ENCODE results near the gene SLC25A25.

The SLC25A25 gene

DNA sequence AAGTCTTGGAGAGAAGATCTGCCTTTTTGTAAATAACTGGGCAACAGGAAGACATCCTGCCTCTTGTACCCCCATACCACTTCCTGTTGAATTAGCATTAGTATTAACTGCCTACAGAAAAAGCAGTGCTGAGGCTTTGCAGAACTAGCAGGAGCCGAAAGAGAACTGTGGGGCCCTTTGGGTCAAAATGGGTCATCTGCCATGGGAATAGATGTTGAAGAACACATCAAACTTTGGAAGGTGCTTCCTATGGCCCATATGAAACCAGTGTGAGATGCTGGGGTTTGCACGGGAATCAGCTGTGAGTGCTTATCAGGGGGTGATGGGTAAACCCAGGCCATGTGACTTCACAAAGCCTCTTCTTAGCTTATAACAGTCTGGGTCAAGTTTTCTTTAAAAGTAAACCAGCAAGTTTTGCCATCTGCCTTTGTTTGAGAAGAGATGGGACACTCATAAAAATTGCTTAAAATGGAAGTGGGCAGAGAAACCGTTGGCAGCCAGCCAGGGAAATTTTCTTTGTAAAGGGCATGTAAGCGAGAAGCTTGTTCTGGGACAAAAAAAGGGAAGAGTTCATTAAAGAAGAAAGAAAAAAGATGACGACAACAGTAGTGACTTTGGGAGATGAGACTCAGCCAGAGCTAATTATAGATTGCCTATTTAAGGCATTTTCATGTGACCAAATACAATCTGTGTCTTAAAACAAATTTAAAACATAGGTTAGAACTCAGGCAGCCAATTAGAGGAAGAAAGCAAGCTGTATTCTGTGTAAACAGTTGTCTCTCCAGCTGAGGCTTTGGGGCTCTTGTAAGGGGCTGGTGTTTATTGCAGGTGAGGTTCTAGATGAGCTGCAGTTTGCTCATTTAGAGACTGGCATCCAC is 4.4 kb downstream of the SLC25A25 start:
- DNase-seq (ENCODE audit: low read depth in 2 of 2) = peak; percentile 23 to 30

DNA sequence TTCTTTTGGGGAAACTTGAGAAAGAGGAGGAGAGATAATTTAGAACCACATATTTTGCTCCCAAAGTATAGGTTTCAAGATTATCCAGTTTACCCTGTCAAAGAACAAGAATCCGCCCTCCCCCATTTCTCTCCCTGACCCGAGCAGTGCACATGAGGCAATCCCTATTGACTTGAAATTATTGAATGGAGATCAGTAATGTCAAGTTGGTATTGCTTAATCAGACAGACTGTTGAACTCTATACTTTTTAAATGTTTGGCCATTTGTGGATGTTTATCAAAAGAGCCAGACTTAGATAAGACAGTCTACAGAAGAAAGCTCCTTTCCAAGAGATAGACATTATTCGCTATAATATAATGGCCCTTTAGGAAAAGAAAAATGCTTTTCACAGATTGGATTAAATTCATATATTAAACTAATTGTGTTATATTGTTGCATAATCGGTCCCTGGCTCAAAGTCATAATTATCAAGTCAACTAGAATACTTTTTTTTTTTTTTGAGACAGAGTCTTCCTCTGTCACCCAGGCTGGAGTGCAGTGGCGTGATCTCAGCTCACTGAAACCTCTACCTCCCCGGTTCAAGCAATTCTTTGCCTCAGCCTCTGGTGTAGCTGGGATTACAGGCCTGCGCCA is 5.3 kb downstream of the SLC25A25 start:
- no peak for DNase-seq (ENCODE audit: low read depth in 2 of 2)

DNA sequence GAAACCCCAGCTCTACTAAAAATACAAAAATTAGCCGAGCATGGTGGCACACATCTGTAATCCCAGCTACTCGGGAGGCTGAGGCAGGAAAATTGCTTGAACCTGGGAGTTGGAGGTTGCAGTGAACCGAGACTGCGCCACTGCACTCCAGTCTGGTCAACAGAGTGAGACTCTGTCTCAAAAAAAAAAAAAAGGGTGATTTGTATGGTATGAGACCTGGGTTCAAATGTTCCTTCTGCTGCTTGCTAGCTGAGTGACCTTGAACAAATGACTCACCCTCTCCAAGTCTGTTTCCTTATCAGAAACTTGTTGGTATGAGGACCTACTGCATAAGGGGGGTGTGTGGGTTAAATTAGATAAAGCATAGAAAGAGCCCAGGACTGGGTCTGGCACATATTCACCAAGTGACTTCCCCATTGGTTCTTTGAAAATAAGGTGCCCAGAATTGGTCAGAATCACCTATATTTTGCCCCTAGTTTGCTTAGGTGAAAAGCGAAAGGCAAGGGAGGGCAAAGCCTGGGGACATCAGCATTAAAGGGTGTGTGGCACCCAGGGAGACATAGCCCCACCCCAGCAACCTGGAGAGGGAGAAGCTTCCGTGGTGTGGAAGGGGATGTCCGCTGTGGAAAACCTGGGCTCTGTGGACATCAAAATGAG is 9.9 kb downstream of the SLC25A25 start:
- no peak for DNase-seq (ENCODE audit: low read depth in 2 of 2)

DNA sequence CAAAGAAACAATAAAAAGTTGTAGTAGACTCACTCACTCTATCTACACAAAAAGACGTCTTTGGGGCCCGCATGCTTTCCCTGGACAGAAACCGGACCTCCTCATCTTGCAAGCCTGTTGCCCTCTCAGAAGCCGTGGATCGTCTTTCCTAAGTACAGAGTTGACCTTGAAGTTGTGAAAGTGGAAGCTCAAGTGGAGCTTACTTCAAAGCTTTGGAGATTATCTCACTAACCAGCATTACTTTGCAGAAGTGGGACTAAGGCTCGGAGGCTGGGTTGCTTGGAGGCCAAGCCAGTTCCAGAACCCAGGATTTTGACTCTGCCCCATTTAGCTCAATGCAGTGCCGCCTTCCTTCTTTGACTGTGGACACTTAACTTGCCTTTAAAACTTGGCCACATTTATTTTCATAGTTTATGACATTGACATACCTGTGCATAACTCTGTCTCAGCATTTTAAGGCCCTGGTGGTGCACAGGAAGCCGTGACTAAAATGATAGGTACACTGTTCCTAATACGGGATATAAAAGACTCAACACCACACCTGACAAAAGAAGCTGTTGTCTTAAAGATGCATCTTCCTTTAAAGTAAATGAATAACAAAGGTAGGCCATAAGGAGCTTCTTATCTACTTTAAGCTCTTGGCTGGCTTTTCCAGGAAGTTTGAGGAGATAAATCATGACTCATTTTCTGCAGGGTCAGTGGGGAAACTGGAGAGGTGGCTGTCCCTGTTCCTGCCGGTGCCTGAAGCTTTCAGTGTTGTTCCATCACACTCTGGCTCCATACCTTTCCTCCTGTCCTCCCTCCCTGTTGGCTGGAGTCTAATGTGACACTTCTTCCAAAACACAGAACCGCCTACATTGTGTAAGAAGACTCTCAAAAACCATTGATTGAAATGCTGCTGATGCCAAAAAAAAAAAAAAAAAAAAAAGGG is 10.7 kb downstream of the SLC25A25 start:
- no peak for DNase-seq (ENCODE audit: low read depth in 2 of 2)

DNA sequence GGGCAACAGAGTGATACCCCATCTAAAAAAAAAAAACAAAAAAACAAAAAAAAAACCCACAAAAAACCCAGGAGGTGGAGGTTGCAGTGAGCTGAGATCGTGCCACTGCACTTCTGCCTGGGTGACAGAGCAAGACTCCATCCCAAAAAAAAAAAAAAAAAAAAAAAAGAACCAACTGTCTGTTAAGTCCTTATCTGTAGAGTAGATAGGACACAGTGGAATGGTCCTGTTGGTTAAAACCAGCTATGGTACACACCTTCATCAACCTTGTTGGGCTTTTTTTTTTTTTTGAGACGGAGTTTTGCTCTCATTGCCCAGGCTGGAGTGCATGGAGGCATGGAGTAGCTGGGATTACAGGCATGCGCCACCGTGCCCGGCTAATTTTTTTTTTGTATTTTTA is 12.2 kb downstream of the SLC25A25 start:
- DNase-seq (ENCODE audit: low read depth in 2 of 2) = no peak

DNA sequence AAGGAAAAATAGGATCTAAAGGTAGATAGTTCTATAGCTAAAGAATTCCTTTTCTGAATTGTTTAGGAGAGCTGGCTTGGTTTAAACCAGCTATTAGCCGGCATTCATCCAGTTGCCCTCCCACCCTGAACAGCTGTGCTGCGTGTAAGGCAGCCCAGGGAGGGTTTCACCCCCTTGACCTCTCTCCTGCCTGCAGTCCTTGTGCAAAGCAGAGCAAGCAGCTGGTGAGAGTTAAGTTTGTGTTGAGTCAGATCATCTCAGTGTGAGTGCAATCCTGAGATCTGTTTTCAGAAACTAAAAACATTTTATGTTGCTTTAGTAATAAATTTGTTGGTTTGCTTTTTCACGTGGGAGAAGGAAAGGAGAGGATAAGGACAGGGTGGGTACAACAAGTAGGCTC is 13.0 kb downstream of the SLC25A25 start:
- no peak for DNase-seq (ENCODE audit: low read depth in 2 of 2)

DNA sequence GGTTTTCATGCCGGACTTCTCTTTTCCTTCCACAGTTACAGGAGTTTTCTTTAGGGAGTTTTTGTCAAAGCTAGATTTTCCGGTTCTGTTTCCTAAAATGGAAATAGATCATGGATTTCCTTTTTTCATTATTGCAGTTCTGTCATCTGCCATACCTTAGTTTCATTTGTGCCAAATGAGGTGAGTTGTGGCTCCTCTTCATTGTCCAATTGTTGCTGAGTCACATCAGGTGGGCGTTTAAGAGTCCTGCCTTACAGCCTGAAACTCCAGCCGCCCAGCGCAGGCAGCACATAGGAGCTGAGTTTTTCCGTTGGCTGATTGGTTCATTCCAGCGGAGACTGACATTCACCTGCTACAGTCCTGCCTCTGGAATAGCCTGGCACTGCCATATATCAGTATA is 14.1 kb downstream of the SLC25A25 start:
- DNase-seq (ENCODE audit: low read depth in 2 of 2) = no peak

DNA sequence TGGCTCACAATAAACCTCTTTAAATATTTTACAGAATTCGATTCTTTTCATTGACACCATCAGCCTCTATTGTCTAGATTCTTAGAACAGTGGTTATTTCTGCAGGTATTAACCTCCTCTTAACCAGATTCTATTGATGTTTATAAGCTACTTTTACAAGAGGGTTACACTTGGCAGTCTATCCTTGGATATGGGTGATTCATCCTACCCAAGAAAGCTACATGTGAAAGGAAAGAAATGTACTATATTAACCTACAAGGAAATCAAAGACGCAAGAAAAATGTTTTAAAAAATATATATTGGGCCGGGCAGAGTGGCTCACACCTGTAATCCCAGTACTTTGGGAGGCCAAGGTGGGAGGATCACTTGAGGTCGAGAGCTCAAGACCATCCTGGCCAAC is 16.7 kb downstream of the SLC25A25 start:
- DNase-seq (ENCODE audit: low read depth in 2 of 2) = no peak

DNA sequence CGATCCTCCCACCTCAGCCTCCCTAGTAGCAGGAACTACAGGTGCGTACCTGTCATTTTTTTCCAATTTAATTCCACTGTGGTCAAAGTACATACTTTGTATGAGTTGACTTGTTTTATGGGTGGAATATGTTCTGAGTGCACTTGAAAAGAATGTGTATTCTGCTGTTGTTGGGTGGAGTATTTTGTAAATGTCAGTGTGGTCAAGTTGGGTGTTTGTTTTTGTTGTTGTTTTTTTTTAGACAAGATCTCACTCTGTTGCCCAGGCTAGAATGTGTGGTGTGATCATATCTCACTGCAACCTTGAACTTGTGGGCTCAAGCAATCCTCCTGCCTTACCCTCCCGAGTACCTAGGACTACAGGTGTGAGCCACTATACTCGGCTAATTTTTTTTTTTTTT is 17.9 kb downstream of the SLC25A25 start:
- DNase-seq (ENCODE audit: low read depth in 2 of 2) = no peak

DNA sequence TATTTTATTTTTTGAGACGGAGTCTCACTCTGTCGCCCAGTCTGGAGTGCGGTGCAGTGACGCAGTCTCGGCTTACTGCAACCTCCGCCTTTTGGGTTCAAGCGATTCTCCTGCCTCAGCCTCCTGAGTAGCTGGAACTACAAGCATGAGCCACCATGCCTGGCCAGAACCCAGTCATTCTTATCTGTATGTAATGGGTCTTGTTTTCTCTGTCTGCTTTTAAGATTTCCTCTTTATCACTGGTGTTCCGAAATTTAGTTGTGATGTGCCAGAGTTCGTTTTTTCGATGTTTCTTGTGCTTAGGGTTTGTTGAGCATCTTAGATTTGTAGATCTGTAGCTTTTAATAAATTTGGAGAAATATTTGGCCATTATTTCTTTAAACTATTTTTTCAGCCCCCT is 19.2 kb downstream of the SLC25A25 start:
- DNase-seq (ENCODE audit: low read depth in 2 of 2) = no peak

DNA sequence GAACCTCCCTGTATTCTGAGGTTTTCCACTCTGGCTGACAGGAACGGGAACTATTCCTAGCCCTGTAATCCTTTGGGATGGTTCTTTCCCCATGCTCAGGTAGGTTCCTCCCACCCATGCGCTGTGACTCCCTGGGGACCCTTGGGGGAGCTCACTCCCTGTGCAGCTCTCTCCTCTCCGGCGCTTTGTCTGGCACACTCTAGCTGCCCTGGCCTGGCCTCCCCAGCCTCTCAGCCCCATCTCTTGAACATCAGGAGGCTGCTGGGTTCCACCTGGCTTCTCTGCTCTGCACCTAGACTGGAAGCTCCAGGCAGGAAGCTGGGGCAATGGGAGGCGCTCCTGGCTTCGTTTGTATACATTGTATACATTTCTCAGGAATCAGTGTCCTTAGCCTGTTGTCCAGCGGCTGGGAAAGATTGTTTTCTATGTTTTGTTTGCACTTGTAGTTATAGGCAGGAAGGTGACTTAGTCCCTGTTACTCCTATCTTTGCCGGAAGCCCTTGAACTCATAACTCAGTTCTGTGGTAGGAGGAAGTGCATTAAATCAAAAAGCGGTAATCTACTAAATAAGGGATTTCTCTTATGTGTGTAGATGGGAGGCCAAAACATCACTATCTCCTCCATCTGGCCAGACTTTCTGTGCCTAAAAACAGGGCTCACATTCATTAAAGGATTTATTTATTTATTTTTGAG is 20.4 kb downstream of the SLC25A25 start:
- no peak for DNase-seq (ENCODE audit: low read depth in 2 of 2)

DNA sequence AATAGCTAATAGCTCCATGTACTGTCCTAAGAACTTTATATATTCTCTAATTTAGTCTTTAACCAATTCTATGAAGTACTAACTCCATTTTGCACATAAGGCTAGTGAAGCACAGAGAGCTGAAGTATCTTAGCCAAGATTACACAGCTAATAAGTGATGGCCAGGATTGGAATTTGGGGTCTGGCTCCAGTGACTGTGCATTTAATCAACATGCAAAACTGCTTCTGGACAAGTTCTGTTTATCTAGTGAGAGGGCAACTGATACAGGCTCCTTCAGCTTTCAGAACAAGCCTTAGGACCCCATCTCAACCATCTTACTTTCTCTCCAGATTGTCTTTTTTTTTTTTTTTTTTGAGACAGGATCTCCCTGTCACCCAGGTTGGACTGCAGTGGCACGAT is 21.3 kb downstream of the SLC25A25 start:
- DNase-seq (ENCODE audit: low read depth in 2 of 2) = no peak

DNA sequence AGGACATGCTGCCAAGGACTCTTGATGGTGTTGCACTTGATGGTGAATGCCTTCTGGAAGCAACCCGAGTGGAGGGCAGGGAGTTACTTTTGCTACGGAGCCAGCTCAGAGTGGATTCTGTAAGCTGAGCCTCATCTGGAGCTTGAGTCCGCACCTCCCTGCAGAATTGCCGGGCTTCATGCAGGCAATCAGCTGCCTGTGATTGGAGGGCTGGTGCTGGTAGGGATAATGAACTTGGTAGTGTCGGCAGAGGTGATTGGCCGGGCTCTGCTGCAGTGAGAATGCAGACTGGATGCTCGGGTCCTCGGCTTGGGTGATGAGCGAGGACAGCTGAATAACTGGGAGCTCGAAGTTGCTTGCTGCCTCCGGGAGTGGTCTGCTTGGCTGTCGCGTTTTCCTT is 23.1 kb downstream of the SLC25A25 start:
- no peak for DNase-seq (ENCODE audit: low read depth in 2 of 2)

DNA sequence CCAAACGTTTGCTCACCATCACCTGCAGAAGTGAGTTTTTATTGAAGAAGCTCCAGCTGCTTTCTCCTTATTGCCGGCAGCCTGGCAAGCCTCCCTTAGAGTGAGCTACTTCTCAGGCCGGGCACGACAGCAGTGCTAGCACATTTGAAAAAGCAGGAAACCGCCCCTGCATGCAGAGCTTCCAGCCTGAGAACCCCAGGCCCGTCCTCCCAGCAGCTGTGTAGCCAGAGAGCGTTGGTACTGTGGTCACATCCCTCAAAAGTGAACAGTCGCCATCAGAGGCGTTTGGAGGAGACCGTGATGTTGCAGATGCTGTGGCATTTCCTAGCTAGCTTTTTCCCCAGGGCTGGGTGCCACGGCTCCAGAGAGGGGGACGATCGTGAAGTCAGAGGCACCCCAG is 23.5 kb downstream of the SLC25A25 start:
- DNase-seq (ENCODE audit: low read depth in 2 of 2) = no peak

DNA sequence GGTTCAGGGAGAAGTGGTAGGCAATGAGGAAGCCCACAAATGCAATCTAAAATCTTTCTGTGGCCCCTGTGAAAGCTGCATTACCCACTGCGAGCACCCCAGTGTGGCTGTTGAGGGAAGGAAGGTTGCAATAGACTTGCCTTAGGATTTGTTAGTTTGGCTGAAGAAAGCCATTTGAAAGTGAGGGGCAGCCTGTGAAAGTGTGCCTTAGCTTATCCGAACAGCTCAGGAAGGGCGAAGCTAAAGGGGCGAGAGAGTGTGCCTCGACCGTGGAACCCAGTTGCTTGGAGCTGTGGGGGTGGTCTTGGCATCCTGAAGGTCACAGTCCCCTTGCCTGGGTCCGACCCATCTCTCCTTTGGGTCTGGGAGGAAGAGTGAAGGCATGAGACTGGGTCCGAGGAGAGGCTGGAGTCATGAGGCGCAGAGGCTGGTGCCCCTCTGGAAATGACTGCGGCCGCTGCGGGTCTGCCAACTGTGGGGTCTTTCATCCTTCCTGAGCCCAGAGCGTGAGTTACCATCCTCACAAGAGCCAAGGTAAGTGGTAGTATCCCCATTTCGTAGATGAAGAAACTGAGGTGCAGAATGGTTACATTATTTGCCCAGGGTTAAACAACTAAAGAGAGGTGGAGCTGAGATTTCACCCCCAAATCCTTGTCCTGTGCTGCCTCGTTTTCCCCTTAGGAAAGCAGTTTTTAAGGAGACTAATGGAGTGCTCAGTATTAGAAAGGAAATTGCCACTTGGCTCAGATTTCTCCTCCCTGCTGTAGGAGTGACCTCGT is 24.4 kb downstream of the SLC25A25 start:
- DNase-seq (ENCODE audit: low read depth in 2 of 2) = no peak

DNA sequence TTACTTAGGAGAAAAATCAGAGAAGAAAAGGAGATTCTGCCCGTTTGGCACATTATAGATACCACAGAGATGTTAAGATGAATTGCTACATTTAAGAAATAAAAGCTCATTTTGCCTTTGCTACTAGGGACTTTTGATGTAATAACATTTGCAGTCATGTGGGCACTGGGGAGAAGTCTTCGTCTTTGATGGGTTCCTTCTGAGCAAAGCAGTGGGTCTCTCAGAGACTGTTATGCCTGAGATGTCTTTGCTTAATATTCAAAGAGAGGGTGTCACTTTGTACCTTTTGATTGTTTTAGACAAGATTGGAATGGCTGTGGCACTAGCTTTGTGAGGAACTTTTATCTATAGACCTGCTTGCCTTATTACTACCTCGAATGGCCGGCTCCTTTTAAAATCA is 25.0 kb downstream of the SLC25A25 start:
- DNase-seq (ENCODE audit: low read depth in 2 of 2) = no peak

DNA sequence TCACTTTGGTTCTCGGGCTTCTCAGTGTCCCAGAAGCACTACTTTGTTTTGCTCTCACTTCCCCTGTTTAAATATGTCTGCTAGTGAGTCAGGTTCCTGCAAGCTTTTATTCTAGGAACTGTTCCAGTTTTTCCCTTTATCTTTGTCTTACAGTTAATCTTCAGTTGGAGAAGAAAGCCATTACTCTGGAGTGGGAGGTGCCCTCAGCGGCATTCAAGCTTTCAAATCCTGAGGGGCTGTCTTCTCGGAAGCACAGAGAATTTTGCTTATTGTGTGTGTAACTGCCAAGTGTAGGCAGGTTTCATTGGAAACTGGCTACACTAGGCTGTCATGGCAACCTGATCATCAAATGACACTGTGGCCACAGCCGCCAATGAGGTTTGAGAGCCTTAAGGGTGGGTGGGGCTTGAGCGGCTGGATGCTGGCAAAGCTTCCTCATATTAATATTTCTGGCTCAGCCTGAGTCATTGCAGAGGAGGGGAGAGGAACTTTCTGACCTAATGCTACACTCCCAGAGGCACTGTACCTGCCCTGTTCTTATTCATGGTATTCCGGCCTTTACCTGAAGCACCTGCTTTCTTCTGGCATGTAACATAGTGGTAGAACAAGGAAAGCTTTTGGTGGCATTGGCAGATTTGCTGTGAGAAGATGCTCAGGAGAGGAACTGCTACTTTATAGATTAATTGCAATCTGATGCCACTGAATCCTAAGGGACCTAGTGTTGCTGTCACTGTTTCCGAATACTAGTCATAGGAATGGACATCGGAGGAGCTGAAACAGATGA is 26.3 kb downstream of the SLC25A25 start:
- DNase-seq (ENCODE audit: low read depth in 2 of 2) = peak; percentile 61 to 73

DNA sequence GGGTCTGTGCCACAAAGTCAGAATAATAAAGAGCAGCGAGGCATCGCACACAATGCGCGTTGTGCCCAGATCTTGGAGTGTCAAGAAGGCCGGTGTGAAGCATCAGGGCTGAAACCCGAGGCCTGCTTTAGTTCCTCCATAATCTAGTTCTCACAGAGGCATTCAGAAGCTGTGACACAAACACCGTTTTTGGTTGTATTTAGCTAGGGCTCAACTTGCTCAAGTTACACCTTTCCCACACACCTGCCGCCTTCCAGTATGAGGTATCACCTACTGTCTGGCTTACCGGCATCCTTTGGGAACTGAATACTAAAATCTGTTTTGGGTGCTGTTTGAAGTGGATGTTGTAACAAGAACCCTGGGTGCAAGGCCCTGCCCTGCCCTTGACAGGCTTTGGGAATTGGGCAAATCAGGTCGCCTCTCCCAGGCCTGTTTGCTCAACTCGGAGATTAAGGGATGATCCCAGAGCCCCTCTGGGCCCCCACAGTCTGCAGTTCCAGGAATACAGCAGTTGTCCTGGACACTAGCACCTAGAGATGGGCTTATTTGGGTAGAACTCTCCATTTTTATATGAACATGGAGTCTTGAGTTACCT is 27.0 kb downstream of the SLC25A25 start:
- no peak for DNase-seq (ENCODE audit: low read depth in 2 of 2)

Measured in stimulated activated CD8-positive, alpha-beta memory T cell treated with anti-CD3 and anti-CD28 coated beads, Interleukin-2, amount 100 ng/mL, for 48 hours (primary cell).